Thyroid gland (tissue), 4 donors: ENCODE results near the gene TSKU. TPM values are rescaled to one million over a fixed set of nuclear protein-coding genes. Genes with fewer than 3 reads are reported as not detected.
"Not testable (repeated sequence)": the region's sequence is repeated elsewhere in the genome, so short reads cannot be mapped to it uniquely, and the experiment has no call there.

Source experiments
- DNase-seq, 2 donors: peaks; one replicate each; pipeline ENCODE4 v3.0.0-alpha.2; 2019
- H3K27ac ChIP-seq, 3 donors: fragments of 200-600 bp; sonication (generic); 1 replicate in 2 of 3; 2 replicates in 1 of 3; pipeline ENCODE4 v1.5.1; 2016 to 2019; ENCODE audit warnings: mild to moderate bottlenecking in 1 of 3, moderate library complexity in 1 of 3
- H3K27me3 ChIP-seq: fragments of 200-600 bp; sonication (generic); one replicate; pipeline ENCODE4 v1.5.1; 2019
- H3K36me3 ChIP-seq, 2 donors: fragments of 200-600 bp; sonication (generic); one replicate each; pipeline ENCODE4 v1.5.1; 2016 to 2019
- H3K4me1 ChIP-seq, 2 donors: fragments of 200-600 bp; sonication (generic); one replicate each; pipeline ENCODE4 v1.5.1; 2017 to 2019
- H3K4me3 ChIP-seq, 3 donors: fragments of 200-600 bp; sonication (generic); replicated peaks in 1 of 3; 1 replicate in 2 of 3; 2 replicates in 1 of 3; pipeline ENCODE4 v1.5.1; 2016; ENCODE audit warnings: mild to moderate bottlenecking in 1 of 3
- H3K9me3 ChIP-seq: fragments of 200-600 bp; sonication (generic); one replicate; pipeline ENCODE4 v1.5.1; 2017
- POLR2A ChIP-seq, 2 donors: fragments of 450-650 bp; IDR thresholded peaks; one replicate each; pipeline ENCODE4 v1.6.1; 2017; ENCODE audit warnings: antibody characterized with exemption in 2 of 2, mild to moderate bottlenecking in 2 of 2, moderate library complexity in 1 of 2
- WGBS, 2 donors: methylation state at CpG; one replicate each; pipeline ENCODE4 v1.1.5; 2017; 5-methylcytosine and 5-hydroxymethylcytosine counted together
- intact Hi-C: fragments of 100-400 bp; cut with DNase I; formaldehyde crosslinking; loops from one replicate; pipeline ENCODE4 v1.15.1; 2023
- total RNA-seq, 4 donors: library from RNA; depleted of rRNA; stranded (reverse); fragments of >200 nt; gene quantifications; one replicate each; pipeline ENCODE4 v1.2.3, GENCODE V29; 2016
- TF ChIP-seq, protein P1 (sequence below), 6 experiments: fragments of 200-600 bp in 3 of 6; fragments of 450-650 bp in 3 of 6; sonication (generic) in 3 of 6; IDR thresholded peaks; one replicate each; pipeline ENCODE4 v1.5.1; 2016 to 2019; ENCODE audit warnings: antibody characterized with exemption in 6 of 6, mild to moderate bottlenecking in 2 of 6, inconsistent platforms in 1 of 6, moderate library complexity in 1 of 6

TSKU gene
- total RNA-seq, result 100 to 1,000 TPM in 2 of 4 donors, 10 to 100 TPM in 2; 95.6 to 152 (median 99.2) TPM

DNA sequence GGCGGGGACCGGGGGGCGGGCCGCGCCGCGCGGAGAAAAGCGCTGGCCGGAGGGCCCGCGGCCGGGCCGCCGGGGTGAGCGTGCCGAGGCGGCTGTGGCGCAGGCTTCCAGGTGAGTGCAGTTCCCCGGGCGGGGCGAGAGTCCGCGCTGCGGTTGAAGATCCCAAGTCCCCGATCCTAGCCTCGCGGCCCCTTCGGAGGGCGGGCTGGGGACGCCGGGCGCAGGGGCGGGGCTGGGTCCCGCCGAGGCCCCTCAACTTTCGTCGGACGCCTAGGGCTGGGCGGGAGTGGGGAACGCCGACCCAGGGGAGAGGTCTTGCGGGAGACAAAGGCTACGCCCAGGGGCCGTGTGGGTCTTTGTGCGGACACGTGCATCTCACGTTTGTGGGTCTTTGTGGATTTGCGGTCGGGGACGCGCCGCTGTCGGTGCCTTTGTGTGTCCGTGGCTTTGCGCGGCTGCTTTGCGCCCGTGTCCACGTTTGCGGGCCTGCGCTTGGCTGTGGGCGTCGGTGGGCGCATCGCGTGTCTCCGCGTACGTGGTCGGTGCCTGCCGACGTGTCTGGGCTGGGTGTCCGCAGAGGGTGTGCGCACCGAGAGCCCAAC lies at the start of gene TSKU:
TSS of gene TSKU (plus strand) at position 63 of the 602 bp plus-strand sequence. CDS start 12,261 bp downstream, outside the sequence.
- peaks cover 31 to 43% of the 10 kb centered on the region in 2 donors for H3K4me1 ChIP-seq
- H3K27me3 ChIP-seq, result no peaks in the 10 kb centered on the region
- intact Hi-C loops, result no loop called here
- H3K36me3 ChIP-seq, result no peaks in the 10 kb centered on the region
- H3K4me3 ChIP-seq, result peak within 1 kb of the TSS; percentile 92 to 98 (median 94)
- WGBS, 2 donors, result 0% methylated on average over 24 to 28 of the region's 76 CpGs
- TF ChIP-seq, protein P1, sequence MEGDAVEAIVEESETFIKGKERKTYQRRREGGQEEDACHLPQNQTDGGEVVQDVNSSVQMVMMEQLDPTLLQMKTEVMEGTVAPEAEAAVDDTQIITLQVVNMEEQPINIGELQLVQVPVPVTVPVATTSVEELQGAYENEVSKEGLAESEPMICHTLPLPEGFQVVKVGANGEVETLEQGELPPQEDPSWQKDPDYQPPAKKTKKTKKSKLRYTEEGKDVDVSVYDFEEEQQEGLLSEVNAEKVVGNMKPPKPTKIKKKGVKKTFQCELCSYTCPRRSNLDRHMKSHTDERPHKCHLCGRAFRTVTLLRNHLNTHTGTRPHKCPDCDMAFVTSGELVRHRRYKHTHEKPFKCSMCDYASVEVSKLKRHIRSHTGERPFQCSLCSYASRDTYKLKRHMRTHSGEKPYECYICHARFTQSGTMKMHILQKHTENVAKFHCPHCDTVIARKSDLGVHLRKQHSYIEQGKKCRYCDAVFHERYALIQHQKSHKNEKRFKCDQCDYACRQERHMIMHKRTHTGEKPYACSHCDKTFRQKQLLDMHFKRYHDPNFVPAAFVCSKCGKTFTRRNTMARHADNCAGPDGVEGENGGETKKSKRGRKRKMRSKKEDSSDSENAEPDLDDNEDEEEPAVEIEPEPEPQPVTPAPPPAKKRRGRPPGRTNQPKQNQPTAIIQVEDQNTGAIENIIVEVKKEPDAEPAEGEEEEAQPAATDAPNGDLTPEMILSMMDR (IDR thresholded peaks at IDR 0.05), result no peak
- peak; percentile 53 to 79 for TF ChIP-seq POLR2A (IDR thresholded peaks at IDR 0.05)
- peak within 1 kb of the TSS; percentile 97 to 98 (median 98) for H3K27ac ChIP-seq
- no peaks in the 10 kb centered on the region for H3K9me3 ChIP-seq
- no peak for DNase-seq

GRCh38 chr11:76733906-76734305 lies 49.2 kb upstream of the TSKU start:
- intact Hi-C loops, result loop anchor here (2.0 kb wide), 1 partner anchor 63 kb away; no protein-coding TSS in a partner anchor
- 33% methylated on average over 3 of the region's 3 CpGs for WGBS, 2 donors
- H3K9me3 ChIP-seq, H3K27me3 ChIP-seq, H3K36me3 ChIP-seq, H3K27ac ChIP-seq, H3K4me3 ChIP-seq, H3K4me1 ChIP-seq: not testable (repeated sequence)
- DNase-seq, result peak; percentile 69 to 73
- TF ChIP-seq, protein P1 (IDR thresholded peaks at IDR 0.05), result peak in 5 of 6 experiments; percentile 28 to 90 (median 80)

DNA sequence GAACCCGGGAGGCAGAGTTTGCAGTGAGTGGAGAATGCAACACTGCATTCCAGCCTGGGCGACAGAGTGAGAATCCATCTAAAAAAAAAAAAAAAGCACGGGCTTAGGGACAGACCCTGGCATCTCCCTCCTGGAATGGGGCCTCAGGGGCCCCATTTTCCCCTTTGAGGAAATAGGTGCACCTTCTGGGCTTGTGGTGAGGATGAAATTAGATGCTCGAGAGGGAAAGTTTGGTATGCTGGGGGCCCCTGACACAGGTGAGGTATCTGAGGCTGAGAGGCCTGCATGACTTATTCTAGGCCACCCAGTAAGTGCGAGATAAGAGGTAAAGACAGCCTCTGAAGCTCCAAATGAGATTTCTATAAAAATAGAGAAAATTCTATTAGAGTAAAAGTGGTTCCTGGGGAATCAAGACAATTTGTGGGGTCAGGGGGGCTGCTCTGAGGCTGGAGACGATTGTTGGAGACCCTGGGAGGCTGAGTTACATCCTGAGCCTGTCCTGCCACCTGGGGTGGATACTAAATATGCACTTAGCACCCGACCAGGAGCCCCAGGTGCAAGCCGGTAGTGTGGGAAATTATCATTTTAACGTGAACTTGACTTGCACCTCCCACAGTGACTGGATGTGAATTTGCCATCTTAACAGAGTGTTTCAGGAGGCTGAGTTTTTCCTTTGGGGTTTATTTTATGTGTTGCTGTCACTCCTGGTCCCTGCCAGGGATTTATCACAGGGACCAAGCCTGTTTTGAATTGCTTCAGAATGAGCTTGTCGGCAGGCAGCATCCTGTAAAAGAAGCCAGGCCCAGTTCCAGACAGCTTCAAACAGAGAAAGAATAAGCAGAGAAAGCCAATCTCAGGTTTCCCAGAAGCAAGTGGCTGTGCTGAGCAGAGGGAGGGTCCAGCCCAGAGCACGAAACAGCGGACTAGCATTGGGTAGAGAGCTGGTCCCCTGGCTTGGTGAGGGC lies 48.4 kb upstream of the TSKU start:
- no peak for TF ChIP-seq POLR2A (IDR thresholded peaks at IDR 0.05)
- TF ChIP-seq, protein P1 (IDR thresholded peaks at IDR 0.05), result no peak
- 84 to 86% methylated on average over 12 of the region's 12 CpGs for WGBS, 2 donors

DNA sequence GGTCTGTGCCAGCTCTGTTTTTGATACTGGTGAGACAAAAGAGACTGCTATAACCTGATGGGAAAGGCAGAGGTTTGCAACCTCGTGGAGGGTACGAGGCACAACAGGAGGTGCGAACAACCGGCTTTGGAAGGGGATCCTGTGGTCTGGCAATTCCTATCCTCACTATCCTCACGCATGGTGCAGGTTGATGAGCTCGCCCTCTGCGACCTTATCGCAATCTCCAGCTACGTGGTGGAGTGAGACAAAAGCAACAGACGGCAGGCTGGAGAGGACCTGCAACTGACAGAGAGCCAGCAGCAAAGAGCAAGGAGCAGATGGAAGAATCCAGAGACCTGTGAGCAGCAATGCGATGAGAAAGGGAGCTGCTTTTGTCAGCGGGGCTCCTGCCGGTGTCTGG lies 47.3 kb upstream of the TSKU start:
- Histone ChIP-seq H3K27ac (no peak overlapping the region), H3K4me3 (no peak overlapping the region), H3K4me1 (peaks cover 0 to 6% of the 10 kb centered on the region in 2 donors), H3K27me3 (no peaks in the 10 kb centered on the region), H3K36me3 (no peaks in the 10 kb centered on the region), H3K9me3 (no peaks in the 10 kb centered on the region)
- TF ChIP-seq, protein P1 (IDR thresholded peaks at IDR 0.05), result no peak
- TF ChIP-seq POLR2A (IDR thresholded peaks at IDR 0.05), result no peak
- peak in 1 of 2 donors; percentile 11 for DNase-seq
- intact Hi-C loops, result loop anchor here (2.0 to 5.0 kb wide), 2 partner anchors 61 to 356 kb away; no protein-coding TSS in a partner anchor
- WGBS, 2 donors, result 70 to 79% methylated on average over 13 of the region's 13 CpGs

More for the DNA sequence above, 48.4 kb upstream of the TSKU start:
- Histone ChIP-seq H3K4me1 (peaks cover 0 to 6% of the 10 kb centered on the region in 2 donors), H3K4me3 (no peak overlapping the region), H3K9me3 (no peaks in the 10 kb centered on the region), H3K27me3 (no peaks in the 10 kb centered on the region), H3K36me3 (no peaks in the 10 kb centered on the region), H3K27ac (no peak overlapping the region)
- no peak for DNase-seq
- intact Hi-C loops, result loop anchor here (2.0 to 5.0 kb wide), 2 partner anchors 62 to 358 kb away; no protein-coding TSS in a partner anchor
